Measurements from ENCODE around the gene PCDHGB4. TPM values are rescaled to one million over a fixed set of nuclear protein-coding genes. Genes with fewer than 3 reads are reported as not detected.
"Not testable (repeated sequence)": the region's sequence is repeated elsewhere in the genome, so short reads cannot be mapped to it uniquely, and the experiment has no call there.

PCDHGB4 gene
- total RNA-seq, 1 donor from 2014 or later = 4.7 TPM

- no peak overlapping the region for H3K4me3 ChIP-seq (ENCODE audit: low read depth, low read length)
- no peak for DNase-seq (ENCODE audit: low read depth)
- TF ChIP-seq CTCF (conservative IDR thresholded peaks at IDR 0.05; ENCODE audit: low read depth, low read length) = no peak
These were observed 43.8 kb downstream of the PCDHGB4 start for GRCh38 chr5:141431286-141431685.

- H3K4me3 ChIP-seq (ENCODE audit: low read depth, low read length) = not testable (repeated sequence)
These were observed 44.8 kb downstream of the PCDHGB4 start for GRCh38 chr5:141432308-141432707.

GRCh38 chr5:141432726-141433125, 45.2 kb downstream of the PCDHGB4 start:
- not testable (repeated sequence) for DNase-seq (ENCODE audit: low read depth)

More at GRCh38 chr5:141432308-141432707, 44.8 kb downstream of the PCDHGB4 start:
- DNase-seq (ENCODE audit: low read depth) = not testable (repeated sequence)

GRCh38 chr5:141434006-141434405, 46.5 kb downstream of the PCDHGB4 start:
- H3K4me3 ChIP-seq (ENCODE audit: low read depth, low read length) = no peak overlapping the region
- DNase-seq (ENCODE audit: low read depth) = no peak
- no peak for TF ChIP-seq CTCF (conservative IDR thresholded peaks at IDR 0.05; ENCODE audit: low read depth, low read length)

More at GRCh38 chr5:141432726-141433125, 45.2 kb downstream of the PCDHGB4 start:
- not testable (repeated sequence) for H3K4me3 ChIP-seq (ENCODE audit: low read depth, low read length)

GRCh38 chr5:141437221-141437620, 49.7 kb downstream of the PCDHGB4 start:
- H3K4me3 ChIP-seq (ENCODE audit: low read depth, low read length) = no peak overlapping the region
- no peak for TF ChIP-seq CTCF (conservative IDR thresholded peaks at IDR 0.05; ENCODE audit: low read depth, low read length)
- DNase-seq (ENCODE audit: low read depth) = no peak

- no peak for DNase-seq (ENCODE audit: low read depth)
- no peak for TF ChIP-seq CTCF (conservative IDR thresholded peaks at IDR 0.05; ENCODE audit: low read depth, low read length)
- no peak overlapping the region for H3K4me3 ChIP-seq (ENCODE audit: low read depth, low read length)
These were observed 52.1 kb downstream of the PCDHGB4 start for GRCh38 chr5:141439411-141440141.

Other genes starting within 250 kb of the PCDHGB4 start
- gene PCDHB6, start 237.6 kb upstream of the PCDHGB4 start, total RNA-seq = not detected in 2 replicates
- gene PCDHB7, start 215.1 kb upstream of the PCDHGB4 start, total RNA-seq = not detected in 2 replicates
- gene PCDHB8, start 209.9 kb upstream of the PCDHGB4 start, total RNA-seq = not detected in 2 replicates
- gene PCDHB16, start 205.3 kb upstream of the PCDHGB4 start, total RNA-seq = under 0.01 and 0.07 TPM in 2 replicates
- gene PCDHB9, start 200.5 kb upstream of the PCDHGB4 start, total RNA-seq = not detected in 2 replicates
- under 0.01 TPM in 1 of 2 replicates, not detected in the other for gene PCDHB10, start 195.3 kb upstream of the PCDHGB4 start, total RNA-seq
- gene PCDHB11, start 188.1 kb upstream of the PCDHGB4 start, total RNA-seq = 0.06 and 0.07 TPM in 2 replicates
- gene PCDHB12, start 179.0 kb upstream of the PCDHGB4 start, total RNA-seq = not detected in 2 replicates
- 0.23 and 0.29 TPM in 2 replicates for gene PCDHB13, start 173.8 kb upstream of the PCDHGB4 start, total RNA-seq
- gene PCDHB14, start 164.4 kb upstream of the PCDHGB4 start, total RNA-seq = under 0.01 and 0.23 TPM in 2 replicates
- gene PCDHB15, start 142.3 kb upstream of the PCDHGB4 start, total RNA-seq = 0.07 and 0.29 TPM in 2 replicates
- gene SLC25A2, start 83.6 kb upstream of the PCDHGB4 start, total RNA-seq = 0.29 TPM in 1 of 2 replicates, not detected in the other
- 40.6 and 41.0 TPM in 2 replicates for gene TAF7, start 66.9 kb upstream of the PCDHGB4 start, total RNA-seq
- 0.29 and 0.75 TPM in 2 replicates for gene PCDHGA1, start 57.2 kb upstream of the PCDHGB4 start, total RNA-seq
- 0.23 and 0.72 TPM in 2 replicates for gene PCDHGA2, start 48.9 kb upstream of the PCDHGB4 start, total RNA-seq
- gene PCDHGA3, start 43.9 kb upstream of the PCDHGB4 start, total RNA-seq = 0.36 and 0.52 TPM in 2 replicates
- gene PCDHGB1, start 37.6 kb upstream of the PCDHGB4 start, total RNA-seq = 0.12 and 0.29 TPM in 2 replicates
- 0.22 and 0.92 TPM in 2 replicates for gene PCDHGA4, start 32.7 kb upstream of the PCDHGB4 start, total RNA-seq
- 0.43 and 0.98 TPM in 2 replicates for gene PCDHGB2, start 27.7 kb upstream of the PCDHGB4 start, total RNA-seq
- gene PCDHGA5, start 23.5 kb upstream of the PCDHGB4 start, total RNA-seq = 0.14 and 0.63 TPM in 2 replicates
- gene PCDHGB3, start 17.5 kb upstream of the PCDHGB4 start, total RNA-seq = 0.14 and 1.1 TPM in 2 replicates
- 0.35 and 0.36 TPM in 2 replicates for gene PCDHGA6, start 13.8 kb upstream of the PCDHGB4 start, total RNA-seq
- gene PCDHGA7, start 5.0 kb upstream of the PCDHGB4 start, total RNA-seq = 0.23 and 0.29 TPM in 2 replicates
- gene PCDHGA8, start 4.9 kb downstream of the PCDHGB4 start, total RNA-seq = 0.14 and 1.0 TPM in 2 replicates
- gene PCDHGB5, start 10.2 kb downstream of the PCDHGB4 start, total RNA-seq = 4.0 and 6.5 TPM in 2 replicates
- 1.1 and 1.9 TPM in 2 replicates for gene PCDHGA9, start 15.1 kb downstream of the PCDHGB4 start, total RNA-seq
- gene PCDHGB6, start 20.3 kb downstream of the PCDHGB4 start, total RNA-seq = 1.4 and 3.4 TPM in 2 replicates
- gene PCDHGA10, start 25.3 kb downstream of the PCDHGB4 start, total RNA-seq = 0.58 and 1.9 TPM in 2 replicates
- gene PCDHGB7, start 30.0 kb downstream of the PCDHGB4 start, total RNA-seq = 0.65 and 2.8 TPM in 2 replicates
- gene PCDHGA11, start 33.4 kb downstream of the PCDHGB4 start, total RNA-seq = 2.6 and 2.7 TPM in 2 replicates
- 1.8 and 1.9 TPM in 2 replicates for gene PCDHGA12, start 42.8 kb downstream of the PCDHGB4 start, total RNA-seq
- gene PCDHGC3, start 88.3 kb downstream of the PCDHGB4 start, total RNA-seq = 9.8 and 23.2 TPM in 2 replicates
- gene PCDHGC4, start 97.3 kb downstream of the PCDHGB4 start, total RNA-seq = 0.07 and 0.46 TPM in 2 replicates
- 0.06 TPM in 1 of 2 replicates, not detected in the other for gene PCDHGC5, start 101.4 kb downstream of the PCDHGB4 start, total RNA-seq
- 94.0 and 101 TPM in 2 replicates for gene DIAPH1, start 231.3 kb downstream of the PCDHGB4 start, total RNA-seq
- gene HDAC3, start 249.2 kb downstream of the PCDHGB4 start, total RNA-seq = 55.2 and 64.8 TPM in 2 replicates
- 3.3 and 10.3 TPM in 2 replicates for gene RELL2, start 249.3 kb downstream of the PCDHGB4 start, total RNA-seq